SW 1271 (cell line): ENCODE results near the gene CDKN2C.
"Not testable (repeated sequence)": the region's sequence is repeated elsewhere in the genome, so short reads cannot be mapped to it uniquely, and the experiment has no call there.

Experiments
- DNase-seq, 2 experiments: peaks; one replicate each; lab custom pipeline; 2025; lab: John Stamatoyannopoulos, UW

CDKN2C gene

DNA sequence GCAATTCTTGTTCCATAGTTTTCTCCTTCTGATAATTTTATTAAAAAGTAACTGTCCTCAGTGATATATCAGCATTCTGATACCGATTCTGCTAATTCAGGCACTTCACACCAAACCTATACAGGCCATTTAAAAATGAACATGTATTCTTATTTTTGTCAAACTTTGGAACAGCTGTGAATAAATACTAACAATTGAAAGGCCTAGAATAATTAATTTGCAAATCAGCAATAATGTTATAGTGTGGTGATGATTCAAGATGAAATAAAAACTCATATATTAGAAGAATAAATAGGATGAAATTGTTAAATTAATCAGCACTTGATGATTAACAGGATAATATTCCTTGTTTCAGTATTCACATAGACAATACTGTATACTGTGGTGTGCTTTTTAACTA, 9.9 kb downstream of the CDKN2C start:
- no peak for DNase-seq

DNA sequence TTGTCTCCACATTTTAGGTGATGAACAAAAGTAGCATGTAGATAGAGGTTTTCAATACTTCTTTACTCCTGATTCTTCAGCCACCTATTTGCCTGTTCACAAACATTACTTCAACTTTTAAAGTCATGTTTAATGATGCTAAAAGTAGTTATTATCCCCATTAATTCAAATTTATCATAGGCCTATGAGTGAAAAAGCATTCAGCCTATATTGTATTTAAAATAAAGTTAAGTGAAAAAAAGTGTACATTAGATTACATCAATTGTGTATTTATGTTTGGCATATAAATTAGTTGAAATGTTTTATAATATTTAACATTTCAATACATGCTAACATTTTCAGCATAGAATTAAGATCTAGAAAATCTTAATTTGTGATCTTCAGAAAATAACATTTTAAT, 10.5 kb downstream of the CDKN2C start:
- DNase-seq: no peak

DNA sequence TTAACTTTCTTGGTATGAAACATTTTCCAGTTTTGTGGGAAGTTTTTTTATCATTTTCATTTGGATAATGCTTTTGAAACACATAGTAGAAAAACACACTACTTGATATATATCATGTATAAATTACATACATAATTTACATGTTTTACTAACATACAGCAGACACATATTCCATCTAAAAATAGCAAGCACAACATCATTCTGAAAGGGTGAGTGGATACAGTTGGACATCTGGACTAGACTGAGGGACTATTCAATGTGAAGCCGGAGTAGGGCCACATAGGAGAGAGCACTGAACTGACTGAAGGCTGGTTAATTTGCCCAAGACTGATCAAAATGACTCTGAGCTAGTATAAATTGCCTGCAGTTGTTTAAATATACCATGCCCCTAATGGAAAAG, 11.7 kb downstream of the CDKN2C start:
- DNase-seq: no peak

DNA sequence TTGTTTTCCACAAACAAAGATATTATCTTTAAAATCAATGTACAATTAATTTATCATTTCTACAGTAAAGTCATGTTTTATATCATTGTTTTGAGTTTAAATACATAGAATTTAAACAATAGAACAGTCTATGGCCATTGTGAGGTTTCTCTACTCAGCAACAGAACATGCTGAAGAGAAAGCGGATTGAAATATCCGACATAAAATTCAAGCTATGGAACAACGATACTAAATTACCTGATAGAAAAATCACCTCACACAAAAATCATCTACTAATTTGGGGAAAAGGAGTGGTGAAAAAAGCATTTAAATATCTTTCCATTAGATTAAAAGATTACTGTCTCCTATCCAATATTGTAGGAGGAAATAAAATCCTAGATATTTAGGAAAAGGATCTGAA, 12.6 kb downstream of the CDKN2C start:
- no peak for DNase-seq

DNA sequence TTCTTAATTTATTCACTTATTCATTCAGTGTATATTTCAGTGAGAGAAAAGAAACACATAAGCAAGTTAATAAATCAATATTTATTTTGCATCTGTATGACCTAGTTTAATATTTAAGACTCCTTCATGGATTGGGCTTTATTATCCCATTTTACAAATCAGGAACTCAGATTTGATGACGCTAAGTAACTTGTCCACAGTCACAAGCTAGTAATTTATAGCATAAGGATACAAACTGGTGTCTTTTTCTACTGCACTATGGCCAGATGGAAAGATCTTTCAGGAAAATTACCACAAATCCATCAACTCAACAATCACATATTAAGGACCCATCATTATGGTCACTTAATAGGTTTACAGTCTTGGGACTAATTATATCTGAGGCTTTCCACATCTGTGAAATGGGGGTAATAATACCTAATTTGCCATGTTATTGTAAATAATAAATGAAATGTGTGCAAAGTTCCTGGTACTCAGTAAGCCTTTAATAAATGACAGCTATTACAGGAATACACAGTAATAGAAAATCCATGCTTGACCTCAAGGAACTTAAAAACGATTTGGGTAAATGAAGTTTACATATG, 13.3 kb downstream of the CDKN2C start:
- DNase-seq: no peak

DNA sequence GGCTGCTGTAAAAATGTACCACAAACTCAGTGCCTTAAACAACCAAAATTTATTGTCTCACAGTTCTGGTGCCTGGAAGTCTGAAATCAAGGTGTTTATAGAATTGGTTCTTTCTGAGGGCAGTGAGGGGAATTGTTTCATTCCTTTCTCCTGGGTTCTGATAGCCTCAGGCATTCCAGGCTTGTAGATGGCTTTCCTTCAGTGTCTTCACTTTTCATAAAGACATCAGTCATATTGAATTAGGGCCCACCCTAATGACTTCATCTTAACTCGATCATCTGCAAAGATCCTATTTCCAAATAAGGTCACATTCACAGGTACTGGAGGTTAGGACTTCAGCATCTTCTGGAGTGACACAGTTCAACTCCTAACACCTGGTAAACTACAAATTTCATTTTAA, 15.0 kb downstream of the CDKN2C start:
- DNase-seq: no peak

DNA sequence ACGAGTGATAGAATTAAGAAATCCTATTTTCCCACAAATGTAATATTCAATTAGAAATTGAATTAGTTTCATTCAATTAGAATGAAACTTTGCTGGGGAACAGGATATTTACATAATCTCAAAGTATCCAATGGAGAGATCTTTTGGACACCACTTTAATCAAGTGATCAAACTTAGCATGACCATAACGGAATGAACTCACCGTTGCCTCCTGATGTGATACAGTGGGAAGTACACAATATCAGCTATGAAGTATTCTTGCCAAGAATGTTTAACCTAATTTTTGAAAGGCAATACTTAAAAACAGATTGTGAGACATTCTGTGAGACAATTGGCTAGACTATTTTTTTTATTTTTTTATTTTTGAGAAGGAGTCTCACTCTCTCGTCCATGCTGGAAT, 16.6 kb downstream of the CDKN2C start:
- no peak for DNase-seq

DNA sequence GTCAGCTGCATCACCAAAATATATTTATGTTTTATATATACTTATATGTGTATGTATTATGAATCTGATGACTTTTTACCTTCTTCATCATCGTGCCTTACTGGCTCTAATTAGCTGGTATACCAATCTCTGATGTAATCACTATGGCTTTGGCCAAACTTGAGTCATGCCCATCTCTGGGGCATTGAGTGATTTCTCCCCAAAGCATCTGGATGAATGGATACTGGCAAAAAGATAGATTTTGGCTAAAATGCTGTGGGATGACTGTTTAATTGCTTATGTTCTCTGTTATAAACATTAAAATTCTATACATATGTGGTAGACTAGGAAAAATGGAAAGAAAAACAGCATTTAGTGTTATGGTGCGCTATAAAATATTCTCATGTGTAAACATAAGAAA, 19.6 kb downstream of the CDKN2C start:
- DNase-seq: no peak

DNA sequence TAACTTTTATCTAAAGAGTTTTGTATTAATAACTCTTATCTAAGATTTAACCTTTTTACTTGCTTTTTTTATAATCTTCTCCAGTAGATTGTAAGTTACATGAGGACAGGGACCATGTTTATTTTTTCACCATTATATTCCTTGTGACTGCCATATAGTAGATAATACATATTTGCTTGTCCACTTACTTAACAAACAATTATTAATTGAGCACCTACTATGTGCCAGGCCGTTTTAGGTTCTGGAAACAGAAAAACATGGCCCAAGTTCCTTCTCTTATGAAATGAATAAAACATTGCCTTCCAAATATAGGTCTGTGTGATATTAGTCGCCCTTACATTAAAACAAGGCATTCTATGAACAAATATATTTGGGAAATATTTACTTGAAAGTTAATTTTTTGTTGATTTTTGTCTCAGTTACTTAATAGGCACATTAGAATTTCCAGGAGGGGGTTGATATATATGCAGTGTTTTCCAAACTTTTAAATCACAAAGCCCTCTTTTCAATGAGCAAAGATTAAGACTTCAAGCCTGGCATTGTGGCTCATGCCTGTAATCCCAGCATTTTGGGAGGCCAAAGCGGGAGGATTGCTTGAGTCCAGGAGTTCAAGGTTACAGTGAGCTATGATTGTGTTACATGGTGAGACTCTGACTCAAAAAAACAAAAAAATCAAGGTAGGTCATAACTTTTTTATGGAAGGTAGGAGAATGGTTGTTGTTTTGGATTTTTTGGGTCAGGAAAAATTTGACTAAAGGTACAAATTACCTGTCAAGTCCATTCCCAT, 22.7 kb downstream of the CDKN2C start:
- DNase-seq: no peak

DNA sequence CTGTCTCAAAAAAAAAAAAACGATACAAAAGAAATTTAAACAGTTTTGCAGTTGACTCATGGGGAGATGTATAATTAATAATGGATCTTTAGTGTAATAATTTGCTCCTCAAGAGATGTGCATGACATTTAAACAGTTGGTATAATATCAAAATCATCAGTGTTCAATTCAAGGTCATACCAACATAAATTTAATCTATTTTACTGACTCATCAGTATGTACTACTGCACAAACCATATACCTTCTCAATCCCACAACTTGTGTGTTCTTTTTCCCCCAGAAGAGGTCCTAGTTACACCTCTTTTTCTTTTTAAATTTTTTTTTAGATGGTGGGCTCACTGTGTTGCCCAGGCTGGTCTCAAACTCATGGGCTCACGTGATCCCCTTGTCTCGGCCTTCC, 23.6 kb downstream of the CDKN2C start:
- no peak for DNase-seq

DNA sequence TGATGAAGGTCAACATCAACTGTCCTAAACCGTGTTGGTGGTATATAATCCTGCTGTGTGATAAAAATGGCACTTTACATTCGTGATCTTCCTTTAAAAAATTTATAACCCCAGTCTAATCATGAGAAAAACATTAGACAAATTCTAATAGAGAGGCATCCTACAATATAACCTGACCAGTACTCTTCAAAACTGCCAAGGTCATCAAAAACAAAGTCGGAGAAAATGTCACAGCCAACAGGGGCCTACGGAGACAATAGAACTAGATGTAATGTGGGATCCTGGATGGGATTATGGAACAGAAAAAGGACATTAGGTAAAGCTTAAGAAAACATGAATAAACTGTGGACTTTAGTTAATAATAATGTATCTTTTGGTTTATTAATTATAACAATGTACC, 25.0 kb downstream of the CDKN2C start:
- DNase-seq: no peak

DNA sequence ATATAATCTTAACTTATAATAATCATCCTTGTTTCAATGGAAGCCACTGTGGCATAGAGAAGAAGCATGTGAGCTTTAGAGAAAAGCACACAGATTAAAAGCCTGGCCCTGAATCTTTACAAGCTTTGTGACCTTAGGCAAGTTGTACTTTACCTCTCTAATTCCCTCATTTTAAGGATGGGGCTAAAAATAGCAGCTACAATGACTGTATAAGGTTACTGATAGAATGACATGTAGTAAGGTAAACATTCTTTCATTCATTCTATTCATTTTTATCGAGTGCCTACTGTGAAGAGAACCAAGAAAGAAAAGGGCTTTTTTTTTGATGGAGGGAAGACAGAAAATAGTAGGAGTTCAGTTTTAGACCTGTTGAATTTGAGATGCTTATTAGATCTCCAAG, 25.6 kb downstream of the CDKN2C start:
- no peak for DNase-seq

DNA sequence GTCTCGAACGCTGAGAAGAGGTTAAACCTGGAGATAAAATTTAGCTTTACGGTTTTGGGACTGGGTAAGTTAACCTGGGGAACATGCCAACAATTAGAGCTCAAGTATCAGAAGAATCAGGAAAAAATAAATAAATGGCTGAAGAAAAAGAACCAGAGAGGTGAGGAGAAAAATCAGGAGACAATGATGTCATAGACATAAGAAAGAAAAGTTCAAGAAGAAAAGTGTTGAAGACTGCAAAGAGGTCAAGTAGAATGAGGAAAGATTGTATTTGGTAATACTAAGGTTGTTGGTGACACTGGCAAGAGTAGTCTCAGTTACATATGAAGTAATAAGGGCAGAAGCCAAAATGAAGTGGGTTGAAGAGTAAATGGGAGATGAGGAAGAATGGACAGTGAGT, 26.0 kb downstream of the CDKN2C start:
- no peak for DNase-seq

DNA sequence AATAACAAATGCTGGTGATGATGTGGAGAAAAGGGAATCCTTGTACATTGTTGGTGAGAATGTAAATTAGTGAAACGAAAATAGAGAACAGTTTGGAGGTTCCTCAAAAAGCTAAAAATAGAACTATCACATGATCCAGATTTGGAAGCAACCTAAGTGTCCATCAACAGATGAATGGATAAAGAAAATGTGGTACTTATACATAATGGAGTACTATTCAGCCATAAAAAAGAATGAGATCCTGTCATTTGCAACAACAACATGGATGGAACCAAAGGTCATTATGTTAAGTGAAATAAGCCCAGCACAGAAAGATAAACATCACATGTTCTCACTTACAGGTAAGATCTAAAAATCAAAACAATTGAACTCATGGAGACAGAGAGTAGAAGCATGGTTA, 29.3 kb downstream of the CDKN2C start:
- DNase-seq: not testable (repeated sequence)

DNA sequence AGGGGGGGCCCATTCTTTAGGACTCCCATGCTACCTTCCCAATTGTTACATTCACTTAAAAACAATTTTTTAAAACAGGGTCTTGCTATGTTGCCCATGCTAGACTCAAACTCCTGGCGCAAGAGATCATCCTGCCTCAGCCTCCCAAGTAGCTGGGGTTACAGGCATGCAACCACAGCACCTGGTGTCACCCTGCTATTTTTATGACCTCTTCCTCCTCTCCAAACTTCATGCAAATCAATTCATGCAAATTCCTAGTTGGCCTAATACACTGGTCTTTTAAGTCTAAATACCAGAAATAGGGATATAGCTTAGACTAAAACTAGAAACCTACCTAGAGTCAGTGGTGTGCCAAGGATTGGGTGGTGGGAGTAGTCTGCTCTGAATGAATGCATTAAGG, 30.1 kb downstream of the CDKN2C start:
- DNase-seq: no peak

DNA sequence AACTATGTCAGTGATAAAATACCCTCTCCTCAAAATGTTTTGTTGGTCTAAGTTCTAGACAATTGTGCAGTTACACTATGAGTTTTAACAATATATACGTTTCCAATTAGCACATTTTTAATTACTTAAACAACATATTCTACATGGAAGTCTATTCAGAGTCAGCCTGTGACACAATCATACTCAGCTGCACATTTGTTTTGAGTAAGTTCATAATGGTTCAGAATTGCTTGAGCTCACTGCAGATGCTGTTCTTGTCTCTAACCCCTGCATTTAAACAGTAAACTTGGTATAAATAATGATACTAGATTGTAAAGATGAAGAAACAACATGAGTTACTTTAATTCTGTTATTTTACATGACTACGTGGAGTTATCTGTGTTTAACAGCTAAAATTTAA, 30.6 kb downstream of the CDKN2C start:
- no peak for DNase-seq

DNA sequence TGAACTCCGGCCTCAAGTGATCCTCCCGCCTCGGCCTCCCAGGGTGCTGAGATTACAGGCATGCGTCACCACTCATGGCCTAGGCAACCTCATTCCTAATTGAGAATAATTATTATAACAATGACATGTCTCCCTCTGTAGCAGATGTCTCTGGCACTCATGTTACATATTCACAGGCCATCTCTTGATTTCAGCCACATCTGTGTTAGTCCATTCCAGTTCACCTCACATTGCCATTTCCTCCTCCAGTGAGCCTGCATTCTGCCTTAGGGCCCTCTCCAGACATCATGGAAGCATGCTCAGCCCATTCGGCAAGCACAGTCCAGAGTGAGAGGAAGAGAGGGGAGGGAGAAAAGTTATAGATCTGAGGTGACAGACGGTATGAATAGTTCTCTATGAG, 32.5 kb downstream of the CDKN2C start:
- no peak for DNase-seq

DNA sequence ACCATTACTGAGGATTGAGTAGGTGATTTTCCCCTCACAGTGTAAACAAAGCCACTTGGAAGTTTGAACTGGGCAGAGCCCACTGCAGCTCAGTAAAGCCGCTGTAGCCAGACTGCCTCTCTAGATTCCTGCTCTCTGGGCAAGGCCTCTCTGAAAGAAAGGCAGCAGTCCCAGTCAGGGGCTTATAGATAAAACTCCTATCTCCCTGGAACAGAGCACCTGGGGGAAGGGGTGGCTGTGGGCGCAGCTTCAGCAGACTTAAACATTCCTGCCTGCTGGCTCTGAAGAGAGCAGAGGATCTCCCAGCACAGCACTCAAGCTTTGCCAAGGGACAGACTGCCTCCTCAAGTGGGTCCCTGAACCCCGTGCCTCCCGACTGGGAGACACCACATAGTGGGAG, 35.5 kb downstream of the CDKN2C start:
- DNase-seq: not testable (repeated sequence)

DNA sequence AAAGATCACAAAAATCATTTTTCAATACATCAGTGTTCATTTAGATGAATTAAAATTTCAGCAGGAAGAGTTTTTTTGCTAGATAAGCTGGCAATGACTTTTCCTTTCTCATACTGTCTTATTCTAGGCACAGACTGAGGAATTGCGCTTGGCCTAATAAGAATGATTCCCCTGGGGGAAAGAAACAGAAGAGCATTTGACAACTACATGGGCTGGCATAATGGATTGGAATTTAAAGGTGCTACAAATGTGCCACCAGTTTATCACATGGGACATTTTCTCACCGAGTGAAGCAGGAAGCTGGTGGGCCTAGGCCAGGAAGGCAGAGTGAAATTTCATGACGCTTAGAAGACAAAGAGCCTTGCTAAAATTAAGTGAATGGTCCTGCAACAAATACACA, 39.3 kb downstream of the CDKN2C start:
- DNase-seq: no peak

DNA sequence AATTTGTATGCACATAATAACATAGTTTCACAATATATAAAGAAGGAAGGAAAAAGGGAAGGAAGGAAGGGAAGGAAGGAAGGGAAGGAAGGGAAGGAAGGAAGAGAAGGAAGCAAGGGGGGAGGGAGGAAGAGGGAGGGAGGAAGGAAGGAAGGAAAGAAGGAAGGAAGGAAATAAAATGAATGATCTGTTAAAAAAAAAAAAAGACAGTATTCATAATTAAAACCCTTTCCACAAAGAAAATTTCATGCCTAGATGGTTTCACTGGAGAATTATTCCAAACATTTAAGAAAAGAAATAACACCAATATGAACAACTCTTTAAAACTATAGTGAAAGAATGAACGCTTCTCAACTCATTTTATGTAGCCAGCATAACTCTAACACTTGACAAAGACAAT, 44.8 kb downstream of the CDKN2C start:
- DNase-seq: no peak

DNA sequence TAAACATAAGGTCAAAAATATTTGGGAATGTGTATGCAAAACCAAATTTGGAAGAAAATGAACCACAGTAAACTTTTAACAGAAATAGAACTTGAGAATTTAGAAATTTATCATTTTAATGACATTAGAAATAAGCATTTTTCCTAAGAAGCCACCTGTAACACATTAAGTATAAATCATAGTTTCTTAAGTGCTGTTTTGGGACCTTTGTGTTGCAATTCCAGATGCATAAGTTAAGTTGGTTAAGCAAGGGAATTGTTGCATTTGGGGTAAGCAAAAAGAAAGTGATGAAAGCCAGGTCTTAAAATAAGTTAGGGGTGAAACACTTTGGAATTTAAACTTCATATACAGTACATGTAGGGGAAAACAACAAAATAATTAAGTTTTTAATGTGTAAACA, 49.8 kb downstream of the CDKN2C start:
- DNase-seq: no peak
